Camera-type eye (tissue), 1 donor: ENCODE results near the gene TBC1D22B. TPM values are rescaled to one million over a fixed set of nuclear protein-coding genes. Genes with fewer than 3 reads are reported as not detected.

Experiments
- total RNA-seq: library from RNA; depleted of rRNA; stranded (reverse); fragments of >200 nt; gene quantifications from one replicate; pipeline ENCODE4 v1.2.3, GENCODE V29; 2014

TBC1D22B gene, protein sequence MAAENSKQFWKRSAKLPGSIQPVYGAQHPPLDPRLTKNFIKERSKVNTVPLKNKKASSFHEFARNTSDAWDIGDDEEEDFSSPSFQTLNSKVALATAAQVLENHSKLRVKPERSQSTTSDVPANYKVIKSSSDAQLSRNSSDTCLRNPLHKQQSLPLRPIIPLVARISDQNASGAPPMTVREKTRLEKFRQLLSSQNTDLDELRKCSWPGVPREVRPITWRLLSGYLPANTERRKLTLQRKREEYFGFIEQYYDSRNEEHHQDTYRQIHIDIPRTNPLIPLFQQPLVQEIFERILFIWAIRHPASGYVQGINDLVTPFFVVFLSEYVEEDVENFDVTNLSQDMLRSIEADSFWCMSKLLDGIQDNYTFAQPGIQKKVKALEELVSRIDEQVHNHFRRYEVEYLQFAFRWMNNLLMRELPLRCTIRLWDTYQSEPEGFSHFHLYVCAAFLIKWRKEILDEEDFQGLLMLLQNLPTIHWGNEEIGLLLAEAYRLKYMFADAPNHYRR
- total RNA-seq, result 11.7 TPM

DNA sequence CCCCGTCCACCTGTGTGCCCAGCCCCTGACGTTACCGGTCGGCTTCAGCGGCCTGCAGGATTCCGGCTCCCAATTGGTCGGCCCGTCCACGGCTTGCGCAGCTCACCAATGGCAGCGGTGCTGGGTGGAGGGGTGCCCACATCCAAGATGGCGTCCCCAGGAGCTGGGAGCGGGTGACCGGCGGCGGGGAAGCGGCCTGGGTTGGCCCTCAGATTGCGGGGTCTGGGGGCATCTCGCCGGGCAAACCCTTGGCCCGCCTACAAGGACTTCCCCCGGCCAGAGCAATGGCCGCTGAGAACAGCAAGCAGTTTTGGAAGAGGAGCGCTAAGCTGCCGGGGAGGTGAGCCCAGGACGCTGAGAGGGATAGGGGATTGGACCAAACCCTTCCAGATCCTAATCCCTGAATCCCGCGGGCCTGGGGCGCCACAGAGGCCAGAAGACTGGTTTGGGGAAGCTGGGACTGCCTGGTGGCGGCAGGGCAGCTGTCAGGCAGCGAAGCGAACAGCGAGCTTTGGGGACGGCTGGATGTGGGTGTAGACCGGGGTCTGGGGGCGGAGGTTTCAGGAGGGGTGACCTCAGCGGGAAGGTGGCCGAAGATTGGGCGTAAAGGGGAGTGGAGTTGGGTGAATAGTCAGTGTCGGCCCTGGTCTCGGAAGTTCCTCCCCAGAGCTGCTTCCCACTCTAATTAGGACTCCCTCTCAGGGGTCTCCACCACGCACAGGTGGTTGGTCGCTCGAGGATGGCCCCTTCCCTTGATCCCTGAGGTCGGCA, at the start of gene TBC1D22B, which contains the start of gene TMEM217:
TBC1D22B (plus strand) TSS at position 139 of the 771 bp plus-strand sequence; CDS start at position 285, 146 bp downstream.
TMEM217 (minus strand) TSS at position 511 of the 771 bp plus-strand sequence. CDS start 39,114 bp downstream, outside the sequence.

DNA sequence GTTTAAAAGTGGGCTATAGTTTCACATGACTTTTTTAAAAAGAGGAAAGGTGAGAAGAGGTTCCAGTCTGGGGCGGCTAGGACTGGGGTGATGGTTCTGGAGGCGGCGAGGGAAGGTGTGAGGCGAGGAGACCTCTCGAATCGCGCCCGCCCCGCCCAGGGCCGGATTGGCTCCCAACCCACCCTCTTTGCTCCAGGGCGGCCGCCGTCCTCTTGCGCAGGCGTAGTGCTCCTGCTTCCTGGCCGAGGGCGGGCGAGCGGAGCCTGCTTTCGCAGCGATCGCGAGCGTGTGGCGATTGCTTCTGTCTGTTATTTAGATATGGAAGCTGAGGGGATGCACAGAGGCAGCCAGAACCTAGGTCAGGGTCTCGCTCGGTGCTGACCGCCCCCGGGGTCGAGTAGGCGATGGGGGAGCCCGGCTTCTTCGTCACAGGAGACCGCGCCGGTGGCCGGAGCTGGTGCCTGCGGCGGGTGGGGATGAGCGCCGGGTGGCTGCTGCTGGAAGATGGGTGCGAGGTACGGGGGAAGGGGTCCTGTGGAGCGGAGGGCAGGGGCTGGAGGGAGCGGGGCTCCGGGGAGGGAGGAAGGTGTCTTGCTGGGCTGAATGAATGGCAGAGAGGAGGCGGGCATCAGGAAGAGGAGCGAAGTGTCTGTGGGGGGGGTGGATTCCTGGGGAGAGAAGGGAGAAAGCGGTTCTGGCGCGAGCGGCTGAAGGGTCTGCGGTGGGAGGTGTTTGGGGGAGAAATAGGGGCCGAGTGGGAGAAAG, 96.4 kb downstream of the TBC1D22B start, which contains the start of gene RNF8:
RNF8 (plus strand) TSS at position 223 of the 765 bp plus-strand sequence; CDS start at position 405, 182 bp downstream.

Other genes starting within 250 kb of the TBC1D22B start
- gene PIM1, start 87.6 kb upstream of the TBC1D22B start, total RNA-seq, result 27.2 TPM
- gene TMEM217, start 372 bp downstream of the TBC1D22B start, total RNA-seq, result 0.44 TPM
- 45.2 TPM for gene RNF8, start 96.2 kb downstream of the TBC1D22B start, total RNA-seq
- 57.5 TPM for gene CMTR1, start 175.4 kb downstream of the TBC1D22B start, total RNA-seq
- gene CCDC167, start 242.1 kb downstream of the TBC1D22B start, total RNA-seq, result 44.3 TPM